Raji (cell line): ENCODE data around the gene P4HA2.

Experiments
- POLR2A ChIP-seq: IDR thresholded peaks from 2 replicates; pipeline ENCODE4 v1.6.1; 2011; ENCODE audit warnings: low read depth, low read length, control low read depth; ENCODE audit not compliant: insufficient read depth

P4HA2 gene

GRCh38 chr5:132267931-132268768 is 40.5 kb upstream of the P4HA2 start:
- TF ChIP-seq POLR2A, result no peak

GRCh38 chr5:132267166-132267739 is 39.6 kb upstream of the P4HA2 start:
- TF ChIP-seq POLR2A, result no peak

GRCh38 chr5:132266836-132267160 is 39.1 kb upstream of the P4HA2 start:
- TF ChIP-seq POLR2A, result no peak

- TF ChIP-seq POLR2A, result no peak
Observed at GRCh38 chr5:132266031-132266835, 38.6 kb upstream of the P4HA2 start.

GRCh38 chr5:132265336-132266030 is 37.8 kb upstream of the P4HA2 start:
- TF ChIP-seq POLR2A, result no peak

- no peak for TF ChIP-seq POLR2A
Observed at GRCh38 chr5:132264546-132265335, 37.1 kb upstream of the P4HA2 start.

- no peak for TF ChIP-seq POLR2A
Observed at GRCh38 chr5:132263548-132264261, 36.1 kb upstream of the P4HA2 start.

GRCh38 chr5:132262882-132263547 is 35.4 kb upstream of the P4HA2 start:
- no peak for TF ChIP-seq POLR2A

- TF ChIP-seq POLR2A, result no peak
Observed at GRCh38 chr5:132261881-132262845, 34.5 kb upstream of the P4HA2 start.

- no peak for TF ChIP-seq POLR2A
Observed at GRCh38 chr5:132260714-132261551, 33.3 kb upstream of the P4HA2 start.

- TF ChIP-seq POLR2A, result no peak
Observed at GRCh38 chr5:132260051-132260450, 32.4 kb upstream of the P4HA2 start.
